ENCODE data around the gene INS.
A peak's percentile ranks its signal among the peaks of the same experiment; 100 is the strongest.
"Not testable (repeated sequence)": the region's sequence is repeated elsewhere in the genome, so short reads cannot be mapped to it uniquely, and the experiment has no call there.

The INS gene

DNA sequence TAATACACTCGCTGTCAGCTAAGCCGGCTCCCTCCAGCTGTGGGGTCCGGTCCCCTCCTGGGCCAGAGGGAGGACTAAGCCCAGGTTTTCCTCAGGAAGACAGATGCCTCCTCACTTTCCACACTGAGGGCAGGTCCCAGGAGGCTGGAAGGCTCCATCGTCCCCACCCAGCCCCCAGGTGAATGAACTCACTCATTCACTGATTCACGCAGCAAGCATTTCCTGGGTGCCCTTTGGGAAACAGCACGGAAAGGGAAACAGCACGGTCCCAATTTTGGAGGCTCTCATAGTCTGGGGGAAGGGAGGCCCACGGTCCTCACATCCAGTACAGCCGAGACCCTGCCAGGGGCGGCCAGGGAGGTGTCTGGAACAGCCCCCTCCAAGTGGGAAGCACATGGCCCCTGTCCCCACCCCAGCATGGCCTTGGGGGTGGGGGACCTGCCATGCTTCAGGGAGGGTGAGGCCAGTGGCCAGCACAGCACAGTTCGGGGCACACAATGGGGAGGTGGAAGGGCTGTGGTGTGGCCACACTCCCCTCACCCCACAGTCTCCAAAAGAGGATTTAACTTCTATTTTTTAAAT is 19.9 kb upstream of the INS start:
- no peak for DNase-seq (ENCODE audit: low read depth in 3 of 3)

DNA sequence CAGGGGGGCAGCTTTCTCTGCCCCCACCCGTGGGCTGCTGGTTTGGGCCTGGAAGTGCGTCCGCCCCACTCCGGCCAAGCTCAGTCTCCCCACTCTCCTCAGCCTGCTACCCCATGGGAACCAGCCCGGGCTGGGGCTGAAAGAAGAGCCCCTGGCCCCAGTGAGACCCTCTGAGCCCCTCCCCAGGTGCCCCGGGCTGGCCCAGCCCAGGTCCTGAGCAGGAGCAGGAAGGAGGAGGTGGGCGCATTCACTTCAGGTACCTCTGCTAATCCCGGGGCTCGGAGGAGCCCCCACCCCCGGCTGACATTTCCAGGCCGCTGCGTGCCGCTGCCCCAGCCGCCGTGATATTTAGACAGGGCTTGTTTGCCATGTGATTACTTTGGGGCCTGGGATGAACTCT is 19.3 kb upstream of the INS start:
- no peak for DNase-seq (ENCODE audit: low read depth in 3 of 3)

DNA sequence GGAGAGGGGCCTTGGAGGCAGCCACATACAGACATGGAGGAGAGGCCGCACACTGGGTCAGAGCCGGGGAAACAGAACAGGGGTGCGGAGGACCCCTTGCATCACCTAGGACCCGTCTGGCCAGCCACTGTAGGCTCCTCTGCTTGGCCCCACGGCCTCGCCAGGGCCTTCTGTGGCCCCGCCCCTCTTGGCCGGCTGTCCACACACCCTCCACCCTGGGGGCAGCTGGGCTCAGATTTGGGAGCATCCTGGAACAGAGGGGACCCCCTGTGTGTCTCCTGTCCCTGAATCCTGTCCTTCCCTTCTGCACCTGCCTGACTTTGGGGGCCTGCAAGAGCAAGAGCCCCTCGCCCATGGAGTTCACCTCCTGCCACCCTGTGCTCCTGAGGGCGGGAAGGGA is 18.5 kb upstream of the INS start:
- DNase-seq (ENCODE audit: low read depth in 3 of 3) = no peak

DNA sequence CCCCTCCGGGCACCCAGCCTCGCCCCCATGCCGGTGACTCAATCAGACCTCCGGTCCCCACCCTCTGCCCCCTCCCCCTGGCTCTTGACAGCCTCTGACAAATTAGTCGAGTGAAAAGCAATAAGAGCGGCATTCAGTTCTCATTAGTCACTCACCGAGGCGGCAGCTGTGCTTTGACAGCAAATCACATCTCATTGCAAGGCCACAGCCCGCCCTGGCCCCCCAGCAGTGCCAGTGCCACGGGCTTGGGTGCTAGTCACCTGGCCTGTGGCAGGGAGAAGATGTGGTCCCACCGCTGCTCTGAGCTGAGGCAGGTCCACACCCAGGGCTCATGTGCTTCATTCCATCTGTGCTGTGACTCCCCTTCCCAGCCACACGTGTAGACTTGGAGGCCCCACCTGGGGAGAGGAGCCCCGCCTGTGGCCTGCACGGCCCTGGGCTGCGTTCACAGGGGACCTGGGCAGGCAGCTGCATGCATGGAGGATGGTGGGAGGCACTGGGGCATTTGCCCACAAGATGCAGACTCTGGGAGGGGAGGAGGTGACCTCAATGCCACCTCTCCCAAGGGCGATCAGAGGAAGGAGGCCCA is 18.0 kb upstream of the INS start:
- DNase-seq (ENCODE audit: low read depth in 3 of 3) = no peak

DNA sequence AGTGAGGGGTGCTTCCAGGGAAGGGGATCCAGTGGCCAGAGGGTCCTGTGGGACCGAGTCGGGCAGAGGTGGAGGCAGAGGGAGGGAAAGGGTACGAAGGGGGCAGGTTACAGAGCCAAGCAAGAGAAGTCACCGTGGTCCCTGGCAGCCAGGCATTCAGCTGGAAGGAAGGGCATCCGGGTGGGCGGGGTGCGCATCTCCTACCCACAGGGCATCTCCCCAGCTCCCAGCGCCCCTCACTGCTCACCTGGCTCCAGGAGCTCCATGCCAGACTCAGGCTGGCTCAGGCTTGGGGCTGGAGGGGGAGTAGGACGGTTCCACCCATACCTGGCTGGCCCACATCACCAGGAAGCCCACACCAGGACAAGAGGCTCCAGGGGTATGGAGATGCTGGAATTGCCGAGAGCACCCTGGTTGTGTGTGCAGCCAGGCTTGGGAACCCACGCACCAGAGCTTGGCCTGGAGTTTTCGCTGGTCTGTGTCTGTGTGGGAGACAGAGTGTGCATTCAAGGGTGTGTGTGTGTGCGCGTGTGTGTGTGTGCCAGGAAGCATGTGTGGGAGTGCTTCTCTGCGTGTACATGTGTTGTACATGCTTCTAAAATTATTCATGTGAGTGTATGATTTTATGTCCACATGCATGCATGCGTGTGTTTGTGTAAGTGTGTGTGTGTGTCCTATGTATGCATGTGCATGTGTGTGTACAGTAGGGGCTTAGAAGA is 17.2 kb upstream of the INS start:
- DNase-seq (ENCODE audit: low read depth in 3 of 3) = not testable (repeated sequence)

DNA sequence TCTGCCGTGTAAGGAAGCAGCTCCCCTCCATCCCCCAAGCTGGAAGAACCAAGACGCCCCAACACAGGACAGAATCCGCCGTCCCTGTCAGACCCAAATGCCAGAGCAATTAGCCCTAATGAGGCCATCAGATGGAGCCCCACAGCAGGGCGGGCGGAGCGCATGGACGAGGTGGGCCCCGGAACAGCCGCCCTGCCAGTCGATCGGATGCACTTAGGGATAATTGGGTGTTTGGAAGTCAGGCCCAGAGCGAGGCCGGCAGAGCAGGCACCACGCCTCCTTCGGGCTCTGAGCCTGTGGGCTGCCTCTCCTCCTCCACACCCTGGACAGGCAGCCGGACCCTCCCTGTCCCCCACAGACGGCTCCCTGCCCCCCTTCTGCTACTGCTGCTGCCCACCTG is 16.1 kb upstream of the INS start:
- no peak for DNase-seq (ENCODE audit: low read depth in 3 of 3)

DNA sequence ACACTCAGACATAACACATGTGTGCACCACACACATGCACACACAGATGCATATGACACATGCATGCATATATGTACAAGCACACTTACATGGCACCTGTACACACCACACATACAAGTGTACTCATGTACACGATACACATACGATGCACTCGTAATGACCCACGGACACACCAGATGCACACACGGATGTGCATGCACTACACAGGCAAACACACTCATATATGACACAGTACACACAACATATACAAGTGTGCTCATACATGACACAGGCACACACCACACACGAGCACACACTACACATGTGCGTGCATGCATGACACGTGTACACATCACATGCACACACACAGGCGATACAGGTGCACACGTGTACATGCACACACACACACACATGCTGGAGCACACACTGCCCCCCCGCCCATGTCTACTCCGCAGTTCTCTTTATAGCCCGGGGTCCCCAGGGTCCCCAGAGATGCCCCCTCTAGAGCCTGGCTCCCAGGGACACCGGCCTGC is 15.4 kb upstream of the INS start:
- no peak for DNase-seq (ENCODE audit: low read depth in 3 of 3)

DNA sequence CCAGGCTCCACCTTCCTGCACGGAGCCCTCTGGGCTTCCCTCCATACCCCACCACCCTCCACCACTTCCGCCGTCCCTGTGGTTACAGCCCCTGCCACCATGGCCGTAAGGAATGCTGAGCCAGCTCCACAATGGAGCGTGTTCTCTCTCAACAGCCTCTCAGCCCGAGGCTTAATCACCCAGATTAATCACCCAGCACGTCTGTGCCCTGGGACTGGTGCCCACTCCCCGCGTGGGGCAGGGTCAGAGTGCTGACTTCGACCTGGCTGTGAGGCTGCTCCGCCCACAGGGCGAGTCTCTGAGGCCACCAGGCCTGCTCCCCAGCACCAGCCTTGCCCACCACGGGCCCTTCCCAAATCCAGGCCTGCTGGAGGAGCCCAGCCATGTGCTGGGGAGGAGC is 14.7 kb upstream of the INS start:
- DNase-seq (ENCODE audit: low read depth in 3 of 3) = no peak

DNA sequence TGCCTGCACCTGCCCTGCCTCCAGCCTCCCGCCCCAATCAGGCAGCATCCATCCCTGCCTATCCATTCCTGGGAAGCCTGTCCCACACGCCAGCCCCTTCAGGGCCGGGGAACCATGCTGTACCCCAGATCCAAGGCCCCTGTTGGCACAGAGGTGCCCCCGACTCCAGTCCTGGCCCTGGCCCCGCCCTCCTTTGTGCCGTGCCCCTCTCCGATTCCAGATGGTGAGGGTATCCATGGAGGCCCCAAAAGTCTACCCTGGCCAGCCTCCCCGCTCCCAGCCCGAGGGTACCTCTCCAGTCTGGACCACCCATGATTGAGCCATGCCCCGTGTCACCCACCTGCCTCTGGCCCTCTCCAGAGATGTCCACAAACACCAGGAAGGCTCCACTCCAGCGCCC is 13.4 kb upstream of the INS start:
- DNase-seq (ENCODE audit: low read depth in 3 of 3) = no peak

DNA sequence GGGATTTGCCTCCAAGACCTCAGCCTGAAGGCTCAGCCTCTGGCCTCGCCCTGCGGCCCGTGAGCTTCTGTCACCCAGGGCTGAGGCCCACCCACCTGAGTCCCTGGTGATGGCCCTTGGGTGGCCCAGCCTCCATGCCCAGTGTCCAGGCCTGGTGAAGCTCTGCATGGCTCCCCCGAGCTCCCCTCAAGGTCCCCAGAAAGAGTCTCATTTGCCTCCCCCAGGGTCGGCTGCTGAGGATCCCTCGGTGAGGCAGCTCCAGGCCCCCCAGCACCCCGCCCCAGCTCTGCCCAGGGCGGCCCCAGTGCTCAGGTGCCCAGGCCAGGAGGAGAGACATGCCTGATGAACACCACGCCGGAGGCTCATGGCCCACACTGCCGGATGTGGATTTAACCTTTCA is 12.8 kb upstream of the INS start:
- no peak for DNase-seq (ENCODE audit: low read depth in 3 of 3)

DNA sequence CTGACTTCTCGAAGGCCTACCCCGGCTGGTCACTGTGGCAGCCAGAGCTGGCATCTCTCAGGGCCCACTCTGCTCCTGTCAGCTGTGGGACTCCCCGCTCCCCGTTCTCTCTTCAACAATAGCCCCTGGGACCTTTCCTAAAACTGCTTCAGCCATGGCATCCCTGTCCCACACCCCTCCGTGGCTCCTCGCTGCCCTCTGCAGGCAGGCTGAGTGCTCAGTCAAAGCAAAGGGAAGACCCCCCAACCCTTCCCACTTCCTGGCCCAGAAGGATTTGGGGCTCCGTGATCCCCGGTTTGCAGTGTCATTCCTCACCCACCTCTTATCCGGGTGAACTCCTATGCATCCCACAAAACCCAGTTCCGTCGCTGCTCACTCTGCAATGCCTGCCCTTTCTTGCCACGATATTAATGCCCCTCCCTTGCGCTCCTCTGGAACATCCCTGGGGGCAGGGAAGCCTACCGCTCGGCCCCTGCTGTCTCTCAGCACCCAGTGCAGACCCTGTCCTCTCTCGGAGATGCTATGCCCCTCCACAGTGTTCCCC is 12.2 kb upstream of the INS start:
- DNase-seq (ENCODE audit: low read depth in 3 of 3) = no peak

DNA sequence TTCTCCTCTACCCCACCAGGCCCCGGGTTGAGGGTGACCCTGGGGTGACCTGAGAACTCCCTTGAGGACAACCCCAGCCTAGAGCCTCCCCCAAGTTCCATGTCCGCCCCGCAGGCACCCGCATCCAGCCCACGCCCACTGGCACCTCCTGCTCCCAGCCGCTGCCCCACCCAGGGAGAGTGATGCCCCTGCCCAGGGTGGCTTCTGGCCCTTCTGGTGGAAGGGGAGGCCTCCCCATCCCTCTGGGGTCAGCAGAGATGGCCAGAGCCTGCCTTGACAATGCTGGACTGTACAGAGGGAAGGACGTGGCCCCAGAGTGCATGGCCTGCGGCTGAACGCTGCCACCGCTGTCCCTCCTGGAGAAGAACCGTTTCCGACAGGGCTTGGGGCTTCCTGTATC is 11.7 kb upstream of the INS start:
- DNase-seq (ENCODE audit: low read depth in 3 of 3) = no peak

DNA sequence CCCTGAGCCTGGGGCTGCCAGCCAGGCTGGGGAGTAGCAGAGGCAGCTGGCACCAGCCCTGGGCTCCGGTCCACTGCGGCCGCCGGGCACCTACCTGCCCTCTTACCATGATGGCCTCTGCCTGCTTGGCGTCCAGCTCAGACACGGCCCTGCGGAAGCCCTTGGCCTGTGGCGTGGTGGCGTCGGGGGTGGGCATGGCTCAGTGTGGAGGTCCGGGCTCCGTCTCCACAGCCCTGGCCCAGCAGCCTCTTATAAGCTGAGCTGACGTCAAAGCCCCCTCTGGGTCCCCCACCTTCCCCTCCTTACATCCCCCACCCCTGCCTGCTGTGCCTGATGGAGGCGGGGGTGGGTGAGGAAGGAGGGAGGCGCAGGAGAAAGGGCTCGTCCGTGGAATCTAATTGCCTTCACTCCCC is 10.6 kb upstream of the INS start, which contains the start of gene TH:
TH (minus strand) TSS at position 225 of the 413 bp plus-strand sequence; CDS start at position 196, 29 bp downstream.
- DNase-seq (ENCODE audit: low read depth in 3 of 3) = no peak

DNA sequence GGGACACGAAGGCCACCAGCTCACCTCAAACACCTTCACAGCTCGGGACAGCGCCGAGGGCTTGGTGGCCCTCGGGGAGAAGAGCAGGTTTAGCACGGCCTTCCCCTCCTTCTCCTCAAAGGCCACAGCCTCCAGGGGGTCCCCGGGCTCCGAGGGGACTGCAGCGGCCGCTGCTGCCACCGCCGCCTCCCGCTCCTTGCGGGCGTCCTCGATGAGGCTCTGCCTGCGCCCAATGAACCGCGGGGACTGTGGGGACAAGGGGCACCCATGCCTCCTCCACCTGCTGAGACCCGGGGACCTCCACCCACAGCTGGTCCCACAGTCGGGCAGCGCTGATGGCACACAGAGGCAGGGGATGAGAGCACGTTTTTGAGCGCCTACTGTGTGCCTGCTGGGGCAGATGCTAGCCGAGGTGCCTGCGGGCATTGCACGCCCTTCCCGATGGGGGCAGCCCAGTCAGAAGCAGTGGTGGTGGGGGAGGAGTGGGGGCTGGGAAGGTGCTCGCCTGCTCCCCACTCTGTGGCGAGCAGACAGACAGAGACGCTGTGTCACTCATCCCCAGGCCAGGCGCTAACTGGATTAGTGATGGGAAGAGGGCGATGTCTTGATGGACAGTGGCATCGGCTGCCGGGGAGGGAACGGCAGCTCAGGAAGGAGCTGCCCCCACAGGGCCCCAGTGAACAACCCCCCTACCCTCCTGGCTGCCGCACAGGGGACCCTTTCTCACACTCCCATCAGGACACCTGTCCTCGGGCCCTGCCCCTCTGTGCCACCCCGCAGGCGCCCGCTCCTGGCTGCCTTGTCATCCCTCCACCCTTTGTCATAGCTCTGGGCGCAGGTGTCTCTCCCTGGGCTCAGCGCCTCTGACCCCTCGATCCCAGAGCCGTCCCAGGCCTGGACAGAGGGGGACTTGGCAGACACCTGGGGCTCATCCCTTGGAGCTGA is 8.9 kb upstream of the INS start:
- no peak for DNase-seq (ENCODE audit: low read depth in 3 of 3)

DNA sequence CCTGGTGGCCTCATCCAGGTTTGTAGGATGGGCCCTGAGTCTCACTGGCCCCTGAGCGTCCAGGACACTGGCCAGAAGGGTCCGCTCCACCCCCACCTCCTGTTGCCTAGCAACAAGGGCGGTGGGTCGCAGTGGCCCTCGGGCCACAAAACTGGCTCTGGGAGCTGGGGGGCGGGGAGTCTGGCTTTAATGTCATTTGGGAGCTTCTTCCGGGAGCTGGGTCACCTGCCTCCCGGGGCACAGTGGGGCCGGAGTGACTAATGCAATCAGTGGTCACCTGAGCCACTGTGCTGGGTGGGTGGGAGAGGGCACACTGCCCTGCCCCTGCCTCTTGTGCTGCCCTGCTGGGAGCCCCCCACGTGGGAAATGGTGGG is 8.0 kb upstream of the INS start:
- DNase-seq (ENCODE audit: low read depth in 3 of 3) = no peak

DNA sequence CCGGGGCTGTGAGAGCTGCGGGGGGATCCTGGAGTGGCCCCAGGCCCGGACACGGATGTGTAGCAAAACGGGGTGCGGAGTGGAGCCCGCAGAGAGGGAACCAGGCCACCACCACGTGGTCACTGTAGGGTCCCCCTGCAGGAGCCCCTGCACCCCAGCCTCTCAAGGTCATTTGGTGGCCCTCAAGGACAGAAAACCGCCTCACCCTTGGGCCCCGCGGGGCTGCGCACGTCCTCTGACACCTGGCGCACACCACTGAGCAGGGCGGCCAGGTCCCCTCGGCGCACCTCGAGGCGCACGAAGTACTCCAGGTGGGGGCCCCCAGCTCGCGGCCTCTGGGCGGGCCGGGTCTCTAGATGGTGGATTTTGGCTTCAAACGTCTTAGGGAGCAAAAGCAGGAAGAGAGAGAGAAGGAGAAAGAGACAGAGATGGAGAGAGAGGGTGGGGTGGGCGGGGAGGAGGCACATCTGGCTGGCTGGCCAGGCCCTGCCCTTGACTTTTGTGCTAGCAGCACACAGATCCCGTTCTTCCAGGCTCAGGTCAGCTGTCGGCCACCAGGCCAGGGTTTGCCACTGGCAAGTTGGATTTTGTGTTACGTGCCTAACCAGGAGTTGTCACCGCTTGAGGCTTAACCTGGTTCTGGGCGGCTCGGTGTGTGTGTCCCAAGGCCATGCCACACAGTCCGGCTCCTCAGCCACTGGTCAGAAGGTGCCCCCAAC is 7.4 kb upstream of the INS start:
- DNase-seq (ENCODE audit: low read depth in 3 of 3) = no peak

DNA sequence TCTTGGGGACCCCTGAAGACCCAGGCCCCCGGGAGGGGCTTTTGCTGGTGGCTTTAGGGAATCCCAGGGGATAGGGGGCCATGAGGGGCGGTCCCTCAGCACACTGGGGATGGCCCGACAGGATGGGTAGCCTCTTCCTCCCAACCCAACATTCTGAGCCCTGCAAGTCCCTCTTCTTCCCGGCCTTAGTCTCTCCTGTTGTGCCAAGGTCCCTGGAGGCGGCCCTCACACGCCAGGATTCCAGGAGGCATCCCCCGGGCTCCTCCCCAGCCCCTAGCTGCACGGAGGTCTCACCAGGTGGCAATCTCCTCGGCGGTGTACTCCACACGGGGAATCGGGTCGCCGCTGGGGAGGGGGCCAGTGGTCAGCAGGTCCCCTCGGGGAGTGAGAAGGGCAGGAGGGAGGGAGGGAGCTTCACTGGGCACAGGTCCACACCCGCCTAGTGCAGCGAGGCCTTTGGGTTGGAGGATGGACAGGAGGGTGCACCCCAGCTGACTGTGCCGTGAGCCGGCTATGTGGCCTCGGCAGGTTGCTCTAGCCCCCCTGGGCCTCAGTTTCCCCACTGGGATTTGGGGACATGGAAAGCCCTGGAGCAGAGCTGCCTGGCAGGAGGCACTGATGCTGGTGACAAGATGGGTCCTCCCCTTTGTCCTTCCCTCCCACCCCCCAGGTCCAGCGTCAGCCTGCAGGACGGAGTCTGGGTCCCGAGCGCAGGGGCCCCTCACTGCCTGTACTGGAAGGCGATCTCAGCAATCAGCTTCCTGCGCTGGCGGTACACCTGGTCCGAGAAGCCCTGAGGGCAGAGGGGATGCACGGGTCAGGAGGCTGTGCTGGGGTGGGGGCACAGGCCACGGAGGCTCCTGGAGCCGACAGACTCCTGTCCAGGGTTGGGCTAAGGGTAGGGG is 6.4 kb upstream of the INS start:
- no peak for DNase-seq (ENCODE audit: low read depth in 3 of 3)

DNA sequence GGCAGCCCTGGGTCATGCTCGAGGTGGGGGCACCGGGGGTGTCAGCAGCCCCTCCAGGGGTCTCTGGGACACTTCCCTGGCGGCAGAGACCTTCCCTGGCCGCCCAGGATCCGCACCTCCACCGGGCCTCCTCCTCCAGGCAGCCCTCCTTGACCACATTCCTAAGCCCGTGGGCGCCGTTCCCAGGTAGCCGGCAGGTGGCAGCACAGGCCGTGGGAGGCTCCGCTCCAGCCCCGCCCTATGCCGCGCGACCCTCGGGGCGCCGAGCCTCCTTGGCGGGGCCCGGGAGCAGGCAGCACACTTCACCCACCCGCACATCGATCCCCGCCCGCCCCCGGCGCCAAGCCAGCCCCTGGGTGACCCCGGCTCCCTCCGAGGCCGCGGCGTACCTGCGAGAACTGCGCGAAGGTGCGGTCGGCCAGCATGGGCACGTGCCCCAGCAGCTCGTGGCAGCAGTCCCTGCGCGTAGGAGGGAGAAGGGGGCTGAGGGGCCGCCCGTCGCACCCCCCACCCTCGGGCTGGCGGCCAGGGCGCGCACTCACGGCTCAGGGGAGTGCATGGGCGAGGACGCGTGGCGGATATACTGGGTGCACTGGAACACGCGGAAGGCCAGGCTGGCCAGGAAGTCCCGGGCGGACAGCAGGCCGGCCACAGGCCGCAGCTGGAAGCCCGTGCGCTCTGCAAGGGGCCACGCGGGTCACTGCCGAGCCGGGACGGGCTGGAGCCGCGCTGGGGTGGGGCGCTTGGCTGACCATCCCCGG is 5.3 kb upstream of the INS start:
- peak in 1 of 3 experiments; percentile 21 for DNase-seq (ENCODE audit: low read depth in 3 of 3)

DNA sequence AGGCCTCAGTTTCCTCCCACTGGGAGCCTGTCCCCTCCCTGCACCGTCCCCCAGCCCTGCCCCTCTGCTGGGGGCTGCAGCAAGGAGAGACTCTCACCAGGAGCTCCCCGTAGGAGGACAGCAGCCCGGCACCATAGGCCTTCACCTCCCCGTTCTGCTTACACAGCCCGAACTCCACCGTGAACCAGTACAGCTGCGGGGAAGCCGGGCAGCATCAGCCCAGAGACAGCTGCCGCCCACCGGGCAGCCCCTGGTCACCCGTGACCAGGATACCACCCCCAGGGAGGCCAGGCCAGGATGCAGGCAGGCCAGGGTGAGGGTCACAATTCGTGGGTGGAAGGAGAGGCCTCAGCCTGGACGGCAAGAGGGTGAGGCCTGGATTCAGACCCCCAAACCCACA is 4.6 kb upstream of the INS start:
- DNase-seq (ENCODE audit: low read depth in 3 of 3) = no peak

Data from stimulated activated CD4-positive, alpha-beta T cell treated with anti-CD3 and anti-CD28 coated beads, TNF-alpha, amount 100 ng/mL, for 4 hours (primary cell).